SK-MEL-5 (cell line): ENCODE results near the gene PTX4. TPM values are rescaled to one million over a fixed set of nuclear protein-coding genes. Genes with fewer than 3 reads are reported as not detected.

ENCODE experiments used
- DNase-seq: peaks from one replicate; pipeline ENCODE4 v3.0.0-alpha.2; 2016; ENCODE audit warnings: low read depth, low spot score
- in situ Hi-C: cut with HindIII; loops from 2 replicates; pipeline ENCODE4 v1.10.0; 2016; ENCODE audit warnings: low sequenced_read_pairs, high pct_unique_total_duplicates, low pct_unique_long_range_greater_than_20kb
- polyA plus RNA-seq, 2 experiments: library from polyadenylated mRNA; depleted of rRNA; stranded (reverse); fragments of >200 nt; gene quantifications; 2 replicates each; pipeline ENCODE4 v1.2.3, GENCODE V29; 2015
- total RNA-seq: library from RNA; depleted of rRNA; stranded (reverse); fragments of >200 nt; shearing (Covaris generic); gene quantifications from 2 replicates; pipeline ENCODE4 v1.2.3, GENCODE V29; 2014; rRNA removed

The PTX4 gene
- total RNA-seq, result not detected in 2 replicates
- not detected in 2 replicates for polyA plus RNA-seq (2015; cell fraction: cytosol; rRNA removed)
- not detected in 2 replicates for polyA plus RNA-seq (2015; cell fraction: nucleus; rRNA removed)

GRCh38 chr16:1488619-1489018 is at the start of gene PTX4:
Gene PTX4 (minus strand): TSS chr16:1488944. CDS start chr16:1488909, 35 bp downstream.
- DNase-seq, result no peak
- in situ Hi-C loops, result no loop called here

- DNase-seq, result no peak
- in situ Hi-C loops, result no loop called here
Measured at GRCh38 chr16:1537763-1538289, 49.1 kb upstream of the PTX4 start.

GRCh38 chr16:1537138-1537577 is 48.4 kb upstream of the PTX4 start:
- in situ Hi-C loops, result no loop called here
- no peak for DNase-seq

GRCh38 chr16:1536601-1537000 is 47.9 kb upstream of the PTX4 start:
- in situ Hi-C loops, result no loop called here
- DNase-seq, result no peak

- DNase-seq, result no peak
- in situ Hi-C loops, result no loop called here
Measured at GRCh38 chr16:1535391-1536291, 46.9 kb upstream of the PTX4 start.

- DNase-seq, result no peak
Measured at GRCh38 chr16:1534021-1535020, 45.6 kb upstream of the PTX4 start.

GRCh38 chr16:1533443-1533951 is 44.8 kb upstream of the PTX4 start, which contains the start of gene TMEM204:
Gene TMEM204 (plus strand): TSS chr16:1533666. CDS start chr16:1534276, 610 bp downstream.
- no peak for DNase-seq
- in situ Hi-C loops, result no loop called here

More at GRCh38 chr16:1534021-1535020, 45.6 kb upstream of the PTX4 start:
- in situ Hi-C loops, result no loop called here

- DNase-seq, result no peak
- in situ Hi-C loops, result no loop called here
Measured at GRCh38 chr16:1532771-1533170, 44.0 kb upstream of the PTX4 start.

GRCh38 chr16:1532081-1532760 is 43.5 kb upstream of the PTX4 start:
- DNase-seq, result no peak
- in situ Hi-C loops, result no loop called here

- DNase-seq, result no peak
- in situ Hi-C loops, result no loop called here
Measured at GRCh38 chr16:1531638-1531910, 42.8 kb upstream of the PTX4 start.

- no peak for DNase-seq
- in situ Hi-C loops, result no loop called here
Measured at GRCh38 chr16:1530883-1531637, 42.3 kb upstream of the PTX4 start.

- in situ Hi-C loops, result no loop called here
- no peak for DNase-seq
Measured at GRCh38 chr16:1530349-1530882, 41.7 kb upstream of the PTX4 start.

GRCh38 chr16:1528921-1529537 is 40.3 kb upstream of the PTX4 start:
- in situ Hi-C loops, result no loop called here
- no peak for DNase-seq

- in situ Hi-C loops, result no loop called here
- DNase-seq, result no peak
Measured at GRCh38 chr16:1527836-1528811, 39.4 kb upstream of the PTX4 start.
